Myometrial cell (primary cell): Measurements from ENCODE around the gene OLIG3. TPM values are rescaled to one million over a fixed set of nuclear protein-coding genes. Genes with fewer than 3 reads are reported as not detected.

Experiments used
- total RNA-seq: library from RNA; depleted of rRNA; stranded (reverse); fragments of >200 nt; gene quantifications from 2 replicates; pipeline ENCODE4 v1.2.3, GENCODE V29; 2015

Gene OLIG3
- not detected in 2 replicates for total RNA-seq

DNA sequence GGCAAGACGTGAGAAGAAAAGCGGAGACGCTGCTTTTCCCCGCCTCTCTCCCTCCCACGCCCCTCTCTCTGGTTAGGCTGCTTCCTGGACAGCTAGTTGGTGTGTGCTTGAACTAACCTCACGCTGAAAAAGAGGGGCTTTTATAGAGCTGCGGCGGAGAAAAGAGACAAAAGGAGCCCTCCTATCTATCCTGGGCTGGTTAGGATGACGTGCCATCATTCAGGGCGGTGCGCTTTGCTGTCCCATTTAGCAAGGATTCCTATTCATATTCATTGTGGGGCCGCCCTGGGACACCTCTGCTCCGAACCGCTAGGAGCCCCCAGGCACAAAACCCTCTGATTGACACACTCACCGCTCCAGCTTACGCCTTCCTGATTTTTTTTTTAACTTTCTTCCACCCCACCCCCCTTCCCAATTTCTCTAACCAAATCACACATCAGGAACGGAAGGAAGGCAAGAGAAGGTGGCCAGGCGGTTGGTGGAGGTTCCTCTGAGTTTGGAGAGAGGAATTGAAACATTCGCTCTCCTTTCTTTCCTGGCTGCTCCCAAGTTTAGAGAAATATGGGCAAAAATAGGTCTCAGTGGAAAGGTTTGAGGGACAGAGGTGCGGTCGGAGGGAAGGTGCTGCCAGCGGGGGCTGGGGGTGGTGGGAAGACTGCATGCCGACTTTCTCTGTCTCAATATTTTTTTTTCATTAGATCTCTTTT is at the start of gene OLIG3:
OLIG3 (minus strand) TSS at position 114 of the 707 bp plus-strand sequence. CDS start 224 bp downstream, outside the sequence.

